NCI-H460 (cell line): ENCODE data around the gene CPED1. TPM values are rescaled to one million over a fixed set of nuclear protein-coding genes. Genes with fewer than 3 reads are reported as not detected.
"Not testable (repeated sequence)": the region's sequence is repeated elsewhere in the genome, so short reads cannot be mapped to it uniquely, and the experiment has no call there.

Source experiments
- DNase-seq: peaks from one replicate; pipeline ENCODE4 v3.0.0-alpha.2; 2016; ENCODE audit warnings: low read depth; ENCODE audit errors: extremely low read depth
- total RNA-seq: library from RNA; depleted of rRNA; stranded (reverse); fragments of >200 nt; shearing (Covaris generic); gene quantifications from 2 replicates; pipeline ENCODE4 v1.2.3, GENCODE V29; 2014

CPED1 gene
- total RNA-seq, 1 experiment from 2014 or later = 17.0 TPM

DNA sequence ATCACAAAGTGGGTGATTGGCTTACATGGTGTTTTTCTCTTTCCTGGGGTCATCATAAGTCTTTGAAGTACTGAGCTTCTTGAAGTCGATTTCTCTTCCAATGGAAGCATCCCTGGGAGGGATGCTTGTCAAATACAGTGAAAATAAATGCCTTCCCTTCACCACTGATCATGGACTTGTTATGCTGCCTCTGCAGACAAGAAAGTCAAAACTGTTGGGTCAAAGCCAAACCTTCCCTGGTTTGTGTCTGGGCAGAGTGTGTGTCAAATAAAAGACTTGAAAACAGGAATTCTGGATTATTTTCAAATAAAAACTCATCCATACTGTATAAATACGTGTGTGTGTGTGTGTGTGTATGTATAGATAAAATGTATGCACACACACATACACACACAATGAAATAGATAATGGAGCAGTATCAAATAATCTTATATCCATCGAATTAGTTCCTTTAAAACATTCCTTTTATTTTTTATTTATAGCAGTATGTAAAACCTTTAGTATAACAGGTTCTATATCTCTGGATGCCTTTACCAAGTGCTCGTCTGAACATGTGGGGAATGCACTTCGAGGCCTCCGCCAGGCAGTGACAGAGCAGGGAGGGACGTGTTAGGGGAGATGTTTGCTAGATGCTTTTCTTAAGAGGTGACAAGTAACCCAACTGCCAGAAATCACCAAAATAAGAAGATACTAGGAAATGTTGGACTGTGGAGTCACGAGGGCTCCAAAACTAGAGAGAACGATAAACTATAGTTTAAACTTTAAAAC is 313.1 kb downstream of the CPED1 start:
- DNase-seq = no peak

DNA sequence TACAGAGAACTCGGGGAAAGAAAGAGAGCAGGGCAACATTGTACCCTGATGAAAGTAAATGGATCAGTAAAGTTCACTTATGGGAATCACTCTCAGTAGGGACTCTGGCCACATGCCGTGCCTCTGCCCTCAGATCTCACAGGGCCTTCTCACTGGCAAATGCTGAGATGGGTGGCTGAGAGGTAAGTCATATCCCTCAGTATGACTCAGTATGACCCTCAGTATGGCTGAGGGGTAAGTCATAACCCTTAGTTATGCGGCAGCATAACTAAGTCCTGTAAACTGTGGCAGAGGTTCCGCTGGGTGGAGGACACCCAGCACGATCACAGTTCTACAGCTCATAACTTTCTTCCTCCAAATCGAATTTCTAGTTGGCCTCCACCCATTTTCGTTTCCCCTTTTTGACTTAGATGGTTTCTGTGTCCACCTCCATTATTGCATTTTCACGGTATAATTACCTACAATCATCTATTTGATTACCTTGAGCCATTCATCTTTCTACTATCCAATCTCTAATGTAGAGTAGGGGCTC is 313.8 kb downstream of the CPED1 start:
- DNase-seq = no peak

DNA sequence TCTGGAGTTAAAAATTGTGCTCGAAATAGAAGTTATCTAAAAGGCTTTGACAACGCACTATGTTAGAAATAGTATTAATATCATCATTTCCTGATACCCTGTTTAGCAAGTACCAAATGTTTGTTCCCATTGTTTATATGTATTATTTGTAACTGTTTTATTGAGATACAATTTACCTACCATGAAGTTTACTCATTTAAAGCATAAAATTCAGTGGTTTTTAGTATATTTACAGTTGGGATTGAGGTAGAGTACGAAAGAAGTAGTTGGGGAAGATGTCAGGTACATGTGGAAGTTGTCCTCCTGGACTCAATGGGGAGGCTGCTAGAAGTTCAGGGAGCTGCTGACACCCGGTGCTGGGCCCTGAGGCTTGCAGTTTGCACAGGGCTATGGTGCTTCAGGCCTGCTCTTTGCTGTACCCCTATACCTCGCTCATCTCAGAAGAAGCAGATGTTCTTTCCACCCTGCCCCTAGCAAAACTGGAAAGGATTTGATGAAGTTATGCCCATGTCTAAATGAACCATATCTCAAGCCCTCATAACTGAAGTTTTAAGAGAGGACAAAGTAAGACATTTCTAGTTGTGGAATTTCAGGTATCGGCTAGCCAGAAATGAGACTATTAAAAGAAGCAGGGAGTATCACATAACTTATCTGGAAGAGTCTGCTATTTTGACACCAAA is 315.1 kb downstream of the CPED1 start:
- no peak for DNase-seq

DNA sequence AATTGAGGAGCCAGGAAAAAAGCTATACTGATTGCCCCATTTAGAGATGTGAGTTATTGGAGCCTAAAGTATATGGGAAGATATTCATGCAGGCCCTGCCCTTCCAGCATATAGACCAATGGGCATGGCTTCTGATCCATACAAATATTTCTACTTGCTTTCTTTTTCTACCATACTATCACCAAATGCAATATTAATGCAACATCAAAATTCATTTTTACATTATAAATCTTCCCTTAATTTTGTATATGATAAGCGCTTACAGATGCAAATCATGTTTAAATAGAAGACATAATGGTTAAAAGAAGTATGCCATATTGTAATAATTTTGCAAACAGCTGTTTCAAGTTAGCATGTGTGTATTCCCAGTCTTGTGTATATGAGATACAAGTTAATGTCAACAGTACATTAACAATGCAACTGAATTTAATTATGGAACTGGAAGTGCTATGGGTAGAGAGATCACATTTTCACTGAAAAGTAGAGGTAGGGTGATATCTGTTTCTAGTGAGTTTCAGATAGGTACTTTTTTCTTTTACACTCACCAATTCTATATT is 315.7 kb downstream of the CPED1 start:
- no peak for DNase-seq

DNA sequence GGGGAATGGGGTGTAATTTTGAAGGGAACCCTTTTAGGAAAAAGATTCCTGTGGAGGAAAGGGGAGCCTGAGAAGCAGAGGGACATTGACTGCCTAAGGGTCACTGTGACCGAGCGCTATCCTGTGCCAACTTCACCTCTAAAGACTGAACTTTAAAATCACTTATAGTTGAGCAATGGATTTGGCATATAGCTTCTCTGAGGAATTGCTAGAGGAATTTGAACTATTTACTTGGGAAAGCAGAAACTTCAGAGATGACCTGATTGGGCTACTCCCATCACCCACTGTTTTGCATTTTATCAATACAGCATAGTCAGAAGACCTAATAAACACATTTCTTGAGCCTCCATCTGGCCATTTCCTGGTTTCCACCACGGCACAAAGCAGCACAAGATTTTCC is 316.6 kb downstream of the CPED1 start:
- DNase-seq = no peak

DNA sequence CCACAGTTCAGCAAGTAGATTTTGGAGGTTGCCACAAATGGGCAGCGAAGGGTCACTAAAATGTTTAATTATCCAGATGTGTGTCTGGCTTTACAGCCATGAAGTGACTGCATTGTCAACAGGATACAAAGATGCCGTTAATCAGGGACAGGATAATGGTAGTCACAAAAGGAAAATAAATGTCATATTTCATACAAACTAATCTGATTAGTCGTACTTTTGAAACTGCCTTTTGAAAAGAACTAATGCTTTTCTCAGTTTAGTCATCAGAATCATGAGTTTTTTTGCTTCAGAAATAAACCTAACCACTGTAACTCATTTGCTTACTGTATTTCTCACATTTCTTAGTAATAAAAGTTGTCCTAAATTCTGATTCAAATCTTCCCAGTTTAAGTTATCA is 318.1 kb downstream of the CPED1 start:
- no peak for DNase-seq

DNA sequence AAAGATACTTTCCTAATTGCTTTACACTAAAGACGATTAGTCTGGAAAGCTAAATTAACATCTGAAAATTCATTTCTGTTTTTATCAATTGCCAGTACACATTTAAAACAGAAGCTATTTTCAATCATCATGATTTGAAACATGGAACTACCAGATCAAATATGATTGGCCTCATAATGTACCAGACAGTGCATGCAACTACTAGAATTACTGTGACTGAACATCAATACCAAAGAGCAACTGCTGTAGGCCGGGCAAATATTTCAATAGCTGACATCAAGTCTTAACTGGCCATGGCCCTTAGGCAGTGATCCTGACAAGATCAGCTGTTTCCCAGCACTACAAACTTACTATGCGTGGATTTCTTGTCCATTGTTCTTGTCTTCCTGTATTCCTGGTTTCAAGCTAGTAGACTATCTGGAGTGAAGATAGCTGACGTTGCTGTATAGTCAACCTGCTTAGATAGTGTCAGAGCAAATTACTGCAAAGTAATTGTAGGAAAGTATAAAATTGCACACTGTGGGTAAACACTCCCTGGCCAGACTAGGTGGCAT is 318.6 kb downstream of the CPED1 start:
- DNase-seq = no peak

DNA sequence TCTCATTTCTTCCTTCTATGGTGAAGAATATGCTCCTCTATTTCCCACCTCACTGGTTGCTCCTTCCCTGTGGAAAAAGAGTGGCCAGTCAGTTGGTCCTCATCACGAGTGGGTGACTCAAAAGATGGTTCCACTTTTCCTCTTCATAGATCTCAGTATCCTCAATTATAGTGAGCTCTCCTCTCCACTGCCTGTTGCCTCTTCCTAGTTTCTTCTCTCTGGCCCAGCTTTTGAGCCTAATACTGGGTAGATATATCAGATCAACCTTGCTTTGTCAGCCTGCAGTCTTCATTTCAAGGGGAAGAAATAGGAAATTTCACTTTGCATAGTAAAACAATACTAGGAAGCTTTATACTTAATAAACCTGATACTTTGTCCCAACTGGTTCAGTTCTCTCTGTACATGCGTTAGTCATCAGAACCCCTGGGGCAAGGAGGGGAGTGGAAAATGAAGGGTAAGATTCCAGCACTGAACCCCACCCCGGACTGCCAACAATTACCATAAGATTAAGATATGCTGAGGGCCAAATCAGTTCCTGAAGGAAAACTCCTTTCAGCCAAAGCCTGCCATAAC is 324.8 kb downstream of the CPED1 start:
- no peak for DNase-seq

DNA sequence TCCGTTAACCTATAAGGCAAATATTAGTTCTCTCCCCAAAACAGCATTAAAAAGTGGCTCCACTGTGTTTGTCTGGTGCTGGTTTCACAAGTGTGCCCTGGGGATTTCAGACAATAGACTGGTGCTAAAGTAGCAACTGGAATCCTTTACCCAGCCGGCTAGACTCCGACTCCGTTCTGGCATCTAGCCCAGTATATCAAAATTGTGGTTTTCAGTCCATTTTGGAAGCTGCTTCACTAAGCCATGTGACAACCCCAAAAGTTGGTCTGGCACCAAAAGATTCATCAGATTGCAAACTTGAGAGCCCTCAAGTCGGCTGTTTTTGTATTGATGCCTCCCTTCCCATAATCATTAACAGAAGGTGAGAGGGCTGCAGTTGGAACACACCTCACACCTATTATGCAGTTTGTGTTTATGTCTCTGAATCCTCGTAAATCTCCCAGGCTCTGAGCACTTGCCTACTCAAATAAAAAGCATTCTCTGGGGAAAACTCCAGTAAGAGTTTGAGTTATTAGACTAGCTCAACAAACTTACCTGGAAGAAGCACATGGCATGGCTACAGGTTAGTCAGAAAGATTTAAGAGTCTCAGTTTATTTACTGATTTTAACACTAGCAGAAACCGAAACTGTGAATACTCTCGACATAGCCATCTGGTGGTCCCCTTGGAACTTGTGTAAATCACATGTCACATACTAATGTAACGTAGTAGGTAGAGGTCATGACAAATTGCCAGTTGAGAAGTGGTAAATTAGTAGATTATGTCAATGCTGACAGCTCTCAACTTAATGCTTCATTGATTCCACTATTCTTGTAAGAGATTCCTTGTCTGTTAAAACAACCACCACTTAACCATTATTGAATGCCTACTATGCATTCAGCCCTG is 325.5 kb downstream of the CPED1 start:
- no peak for DNase-seq

DNA sequence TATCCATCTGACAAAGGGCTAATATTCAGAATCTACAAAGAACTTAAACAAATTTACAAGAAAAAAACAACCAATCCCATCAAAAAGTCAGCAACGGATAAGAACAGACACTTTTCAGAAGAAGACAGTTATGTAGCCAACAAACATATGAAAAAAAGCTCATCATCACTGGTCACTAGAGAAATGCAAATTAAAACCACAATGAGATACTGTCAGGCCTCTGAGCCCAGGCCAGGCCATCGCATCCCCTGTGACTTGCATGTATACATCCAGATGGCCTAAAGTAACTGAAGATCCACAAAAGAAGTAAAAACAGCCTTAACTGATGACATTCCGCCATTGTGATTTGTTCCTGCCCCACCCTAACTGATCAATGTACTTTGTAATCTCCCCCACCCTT is 326.7 kb downstream of the CPED1 start:
- not testable (repeated sequence) for DNase-seq

DNA sequence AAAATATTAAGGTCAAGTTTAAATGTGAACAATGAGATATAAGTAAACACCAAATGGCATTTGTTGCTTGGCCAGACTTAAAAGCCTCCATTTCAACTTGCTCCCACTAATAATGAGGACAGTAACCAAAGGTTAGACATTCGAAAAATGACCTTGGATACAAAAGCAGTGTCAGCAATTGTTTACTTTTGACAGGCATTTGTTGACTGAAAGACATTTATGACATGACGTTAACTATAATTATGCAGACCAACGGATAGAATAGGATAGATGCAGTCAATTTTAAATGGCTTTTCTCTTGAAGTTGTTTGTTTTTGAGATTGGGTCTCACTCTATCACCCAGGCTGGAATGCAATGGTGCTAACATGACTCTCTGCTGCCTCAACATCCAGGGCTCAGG is 333.9 kb downstream of the CPED1 start:
- DNase-seq = no peak

DNA sequence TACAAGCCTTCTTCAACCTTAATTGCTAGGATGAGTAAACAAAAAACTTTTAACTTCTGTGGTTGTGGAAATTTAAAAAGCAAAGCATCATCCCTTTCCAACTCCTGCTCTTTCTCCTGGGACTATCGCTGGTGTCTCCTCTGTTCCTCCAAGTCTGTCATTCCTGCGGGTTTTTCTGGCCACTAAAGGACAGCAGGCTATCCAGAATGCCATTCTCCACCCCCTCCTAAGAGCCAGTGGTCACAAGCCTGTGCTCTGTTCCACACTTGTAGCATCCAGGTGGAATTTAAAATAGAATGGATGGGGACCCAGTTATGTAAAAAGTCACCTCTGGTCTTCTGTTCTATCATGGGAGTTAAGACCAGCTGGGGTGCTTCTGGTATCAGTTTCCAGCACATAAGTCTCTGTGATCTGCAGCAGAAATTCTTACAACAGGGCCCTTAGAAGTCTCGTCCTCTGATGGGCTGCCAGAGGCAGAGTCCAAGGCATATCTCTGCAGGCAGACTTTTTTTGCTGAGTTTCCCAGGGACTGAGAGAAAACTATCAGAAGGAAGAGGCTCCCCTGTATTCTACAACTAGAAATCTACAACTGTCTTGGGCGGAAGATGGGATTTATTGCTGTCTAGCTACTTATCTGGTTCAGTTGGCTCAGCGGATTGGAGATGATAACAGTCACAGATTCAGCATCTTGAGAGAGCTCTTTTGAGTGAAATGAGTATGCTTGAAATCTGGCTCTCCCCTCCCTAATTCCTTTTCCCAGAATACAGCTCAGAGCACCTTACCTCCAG is 335.2 kb downstream of the CPED1 start:
- DNase-seq = no peak

DNA sequence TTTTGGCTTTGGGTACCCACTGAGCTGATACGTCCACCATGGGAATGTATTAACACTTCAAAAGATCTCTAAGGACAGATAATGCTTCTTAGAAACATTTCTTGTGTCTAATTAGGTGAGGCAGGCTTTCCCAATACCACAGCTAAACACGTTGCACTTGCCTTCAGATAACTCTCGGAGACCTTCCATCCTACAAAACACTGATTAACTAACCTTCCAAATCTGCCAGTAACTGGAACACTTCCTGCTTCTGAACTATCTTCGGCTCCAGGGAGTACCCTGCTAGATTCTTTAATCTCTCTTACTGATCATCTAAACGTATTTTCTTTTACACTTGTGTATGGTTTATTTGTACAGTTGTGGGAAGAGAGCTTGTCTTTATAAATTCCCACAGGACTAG is 339.2 kb downstream of the CPED1 start:
- DNase-seq = no peak

DNA sequence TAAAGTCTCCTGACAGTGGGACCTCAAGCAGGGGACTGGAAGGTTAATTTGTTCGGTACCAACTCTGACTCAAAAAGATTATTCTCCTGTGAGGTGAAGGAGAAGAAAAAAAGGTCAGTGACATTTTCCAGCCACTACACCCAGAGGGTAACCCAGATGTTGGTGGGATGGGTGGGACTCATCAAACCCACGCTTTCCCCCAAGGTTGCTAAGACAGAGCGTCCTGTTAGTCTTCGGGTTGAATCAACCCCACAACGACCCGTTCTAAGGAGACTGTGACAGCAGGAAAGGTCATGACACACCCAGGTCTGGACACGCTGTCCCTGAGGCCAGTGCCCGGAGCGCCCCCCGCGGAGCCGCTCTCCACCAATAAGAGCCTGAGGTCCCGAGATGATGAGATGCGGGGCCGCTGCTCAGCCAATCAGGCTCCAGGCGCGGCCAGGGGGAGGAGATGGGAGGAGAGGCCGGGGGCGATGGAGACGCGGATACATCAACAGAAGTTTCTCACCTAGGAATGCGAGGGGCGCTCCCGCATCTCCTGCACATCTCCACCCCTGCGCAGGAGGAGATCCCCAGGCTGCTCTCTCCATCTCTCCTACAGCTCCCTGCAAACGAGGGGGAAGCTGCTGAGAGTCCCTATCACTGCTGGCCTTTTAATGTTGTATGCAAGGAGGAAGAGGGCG is 340.1 kb downstream of the CPED1 start, which contains the start of gene WNT16:
TSS of gene WNT16 (plus strand) at position 493 of the 683 bp plus-strand sequence. CDS start 293 bp downstream, outside the sequence.
- no peak for DNase-seq

DNA sequence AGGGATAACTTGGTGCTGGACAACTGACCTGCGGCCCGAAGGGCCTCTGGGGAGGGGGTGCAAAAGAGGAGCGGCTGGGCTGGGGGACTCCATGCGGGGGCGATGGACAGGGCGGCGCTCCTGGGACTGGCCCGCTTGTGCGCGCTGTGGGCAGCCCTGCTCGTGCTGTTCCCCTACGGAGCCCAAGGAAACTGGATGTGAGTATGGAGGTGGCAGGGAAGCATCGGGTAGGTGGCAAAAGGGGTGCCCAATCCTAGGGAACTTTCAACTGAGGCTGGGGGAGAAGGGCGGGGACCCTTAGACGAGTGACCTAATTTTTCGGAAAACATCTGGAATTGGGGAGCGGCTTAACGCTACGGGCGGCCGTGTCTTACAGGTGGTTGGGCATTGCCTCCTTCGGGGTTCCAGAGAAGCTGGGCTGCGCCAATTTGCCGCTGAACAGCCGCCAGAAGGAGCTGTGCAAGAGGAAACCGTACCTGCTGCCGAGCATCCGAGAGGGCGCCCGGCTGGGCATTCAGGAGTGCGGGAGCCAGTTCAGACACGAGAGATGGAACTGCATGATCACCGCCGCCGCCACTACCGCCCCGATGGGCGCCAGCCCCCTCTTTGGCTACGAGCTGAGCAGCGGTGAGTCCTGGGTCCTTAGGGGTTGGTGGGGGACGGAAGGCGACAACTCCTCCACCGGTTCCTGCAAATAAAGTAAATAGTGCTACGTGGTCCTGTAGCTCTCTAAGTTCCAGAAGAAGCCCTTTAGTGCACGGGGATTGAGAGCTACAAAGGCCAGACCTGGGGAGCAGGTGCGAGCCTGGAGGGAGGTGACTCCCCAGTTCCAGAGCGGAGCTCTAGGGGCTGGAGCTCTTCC is 340.9 kb downstream of the CPED1 start:
- DNase-seq = no peak

DNA sequence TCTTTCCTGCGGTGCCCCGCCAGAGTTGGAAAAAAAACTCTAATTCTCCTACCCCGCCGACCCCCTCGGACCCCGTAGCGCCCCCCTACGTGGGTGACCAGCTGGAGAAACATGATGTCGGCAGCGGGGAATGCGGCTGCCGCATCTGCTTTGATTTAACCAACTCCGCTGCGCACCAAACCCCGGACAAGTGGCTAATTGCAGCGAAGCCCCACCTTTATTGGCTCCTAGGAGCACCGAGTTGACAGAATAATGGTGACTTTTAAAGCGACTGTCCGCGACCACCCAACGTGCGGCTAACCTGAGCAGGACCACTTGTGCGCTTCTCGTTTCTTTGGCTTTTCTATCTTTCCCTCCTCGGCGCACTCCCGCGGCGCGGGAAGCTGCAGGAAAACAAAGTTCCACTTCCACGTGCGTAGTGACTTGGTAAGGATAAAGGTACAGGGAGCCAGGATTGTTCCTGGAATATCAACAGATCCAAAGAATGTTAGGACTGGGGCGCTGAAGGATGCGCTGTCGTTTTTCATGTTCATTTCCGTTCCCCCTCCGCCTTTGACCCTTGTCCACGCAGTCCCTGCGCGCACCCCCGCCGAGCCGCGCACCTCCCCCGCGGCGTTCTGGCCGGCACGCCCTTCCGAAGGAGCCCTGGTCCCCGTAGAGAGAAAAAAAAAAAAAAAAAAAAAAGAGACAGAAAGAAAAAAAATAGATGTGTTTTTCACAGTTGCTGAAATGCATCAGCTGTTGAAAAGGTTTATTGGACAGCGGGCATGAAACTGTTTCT is 341.7 kb downstream of the CPED1 start:
- DNase-seq = no peak

DNA sequence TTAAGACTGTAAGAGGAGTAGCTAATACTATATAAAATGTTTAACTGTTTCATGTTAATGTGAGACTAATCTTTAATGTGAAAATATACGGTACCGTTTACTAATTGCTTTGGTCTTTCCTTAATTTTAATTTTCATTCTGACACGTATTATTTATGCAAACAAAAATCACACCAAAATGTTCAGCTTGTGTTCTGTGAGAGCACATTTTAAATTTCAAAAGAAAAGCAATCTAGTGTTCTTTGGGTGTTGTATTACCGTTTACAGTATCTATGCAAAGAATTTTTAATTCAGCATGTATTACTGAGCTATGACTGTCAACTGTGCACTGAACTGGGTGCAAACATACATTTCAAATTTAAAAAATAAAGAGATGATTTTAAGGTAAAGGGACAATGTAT is 342.5 kb downstream of the CPED1 start:
- no peak for DNase-seq
